T-helper 1 cell treated with Interleukin-12 subunit alpha and Interleukin-12 subunit beta and Interleukin-4 antibody, amounts not matched to agents 30 μg/mL and 1 μg/mL, for 36 hours (primary cell): Measurements from ENCODE around the gene SASH1.
A peak's percentile ranks its signal among the peaks of the same experiment; 100 is the strongest.

Source experiments
- H3K27ac Mint-ChIP-seq: one replicate; pipeline ENCODE4 v1.8.0; 2021; ENCODE audit warnings: mild to moderate bottlenecking, mixed read lengths
- H3K27me3 Mint-ChIP-seq: one replicate; pipeline ENCODE4 v1.8.0; 2021; ENCODE audit warnings: low read depth, mixed read lengths
- H3K36me3 Mint-ChIP-seq: one replicate; pipeline ENCODE4 v1.8.0; 2021; ENCODE audit warnings: low read depth, mixed read lengths
- H3K4me1 Mint-ChIP-seq: one replicate; pipeline ENCODE4 v1.8.0; 2021; ENCODE audit warnings: low read depth, mixed read lengths
- H3K4me3 Mint-ChIP-seq: one replicate; pipeline ENCODE4 v1.8.0; 2021; ENCODE audit warnings: mild to moderate bottlenecking, moderate library complexity, mixed read lengths
- H3K9me3 Mint-ChIP-seq: one replicate; pipeline ENCODE4 v1.8.0; 2021; ENCODE audit warnings: mixed read lengths

SASH1 gene

GRCh38 chr6:148451690-148452089, 109.1 kb downstream of the SASH1 start:
- Mint-ChIP-seq H3K27ac (peak overlapping the region; percentile 39), H3K27me3 (peaks cover 48% of the 10 kb centered on the region), H3K4me3 (peak overlapping the region; percentile 55), H3K9me3 (no peaks in the 10 kb centered on the region), H3K36me3 (peaks cover 3% of the 10 kb centered on the region), H3K4me1 (peaks cover 25% of the 10 kb centered on the region)

- Mint-ChIP-seq H3K36me3 (peaks cover 3% of the 10 kb centered on the region), H3K4me3 (no peak overlapping the region), H3K9me3 (no peaks in the 10 kb centered on the region), H3K27ac (no peak overlapping the region), H3K4me1 (peaks cover 25% of the 10 kb centered on the region), H3K27me3 (peaks cover 44% of the 10 kb centered on the region)
Measured at GRCh38 chr6:148452876-148453275, 110.2 kb downstream of the SASH1 start.

- H3K4me3 Mint-ChIP-seq = no peak overlapping the region
Measured at GRCh38 chr6:148453906-148454305, 111.3 kb downstream of the SASH1 start.

GRCh38 chr6:148455225-148455624, 112.6 kb downstream of the SASH1 start:
- Mint-ChIP-seq H3K27ac (no peak overlapping the region), H3K4me3 (no peak overlapping the region), H3K27me3 (peaks cover 39% of the 10 kb centered on the region), H3K9me3 (no peaks in the 10 kb centered on the region), H3K4me1 (peaks cover 17% of the 10 kb centered on the region), H3K36me3 (no peaks in the 10 kb centered on the region)

More at GRCh38 chr6:148453906-148454305, 111.3 kb downstream of the SASH1 start:
- Mint-ChIP-seq H3K9me3 (no peaks in the 10 kb centered on the region), H3K27ac (no peak overlapping the region), H3K4me1 (peaks cover 17% of the 10 kb centered on the region), H3K27me3 (peaks cover 36% of the 10 kb centered on the region), H3K36me3 (no peaks in the 10 kb centered on the region)

GRCh38 chr6:148455674-148456558, 113.3 kb downstream of the SASH1 start:
- Mint-ChIP-seq H3K36me3 (no peaks in the 10 kb centered on the region), H3K27ac (no peak overlapping the region), H3K4me3 (no peak overlapping the region), H3K27me3 (peaks cover 39% of the 10 kb centered on the region), H3K9me3 (no peaks in the 10 kb centered on the region), H3K4me1 (peaks cover 15% of the 10 kb centered on the region)

GRCh38 chr6:148457137-148457842, 114.7 kb downstream of the SASH1 start:
- Mint-ChIP-seq H3K27me3 (peaks cover 42% of the 10 kb centered on the region), H3K4me1 (peaks cover 3% of the 10 kb centered on the region), H3K4me3 (no peak overlapping the region), H3K36me3 (no peaks in the 10 kb centered on the region), H3K9me3 (no peaks in the 10 kb centered on the region), H3K27ac (no peak overlapping the region)

- H3K27ac Mint-ChIP-seq = no peak overlapping the region
- H3K9me3 Mint-ChIP-seq = no peaks in the 10 kb centered on the region
- H3K4me1 Mint-ChIP-seq = no peaks in the 10 kb centered on the region
- H3K4me3 Mint-ChIP-seq = no peak overlapping the region
- H3K36me3 Mint-ChIP-seq = no peaks in the 10 kb centered on the region
- peaks cover 47% of the 10 kb centered on the region for H3K27me3 Mint-ChIP-seq
Measured at GRCh38 chr6:148457843-148458159, 115.2 kb downstream of the SASH1 start.

- Mint-ChIP-seq H3K36me3 (no peaks in the 10 kb centered on the region), H3K9me3 (no peaks in the 10 kb centered on the region), H3K27me3 (peaks cover 50% of the 10 kb centered on the region), H3K4me1 (no peaks in the 10 kb centered on the region), H3K4me3 (no peak overlapping the region), H3K27ac (no peak overlapping the region)
Measured at GRCh38 chr6:148459238-148459637, 116.6 kb downstream of the SASH1 start.

- Mint-ChIP-seq H3K9me3 (no peaks in the 10 kb centered on the region), H3K4me1 (peaks cover 2% of the 10 kb centered on the region), H3K4me3 (no peak overlapping the region), H3K27ac (no peak overlapping the region), H3K27me3 (peaks cover 52% of the 10 kb centered on the region), H3K36me3 (no peaks in the 10 kb centered on the region)
Measured at GRCh38 chr6:148460876-148461646, 118.4 kb downstream of the SASH1 start.

GRCh38 chr6:148461986-148462577, 119.4 kb downstream of the SASH1 start:
- H3K9me3 Mint-ChIP-seq = no peaks in the 10 kb centered on the region
- no peaks in the 10 kb centered on the region for H3K36me3 Mint-ChIP-seq
- no peak overlapping the region for H3K27ac Mint-ChIP-seq
- peaks cover 2% of the 10 kb centered on the region for H3K4me1 Mint-ChIP-seq
- no peak overlapping the region for H3K4me3 Mint-ChIP-seq
- H3K27me3 Mint-ChIP-seq = peaks cover 60% of the 10 kb centered on the region

- no peak overlapping the region for H3K27ac Mint-ChIP-seq
- no peaks in the 10 kb centered on the region for H3K36me3 Mint-ChIP-seq
- peaks cover 51% of the 10 kb centered on the region for H3K27me3 Mint-ChIP-seq
- H3K4me1 Mint-ChIP-seq = peaks cover 2% of the 10 kb centered on the region
- H3K9me3 Mint-ChIP-seq = no peaks in the 10 kb centered on the region
- H3K4me3 Mint-ChIP-seq = no peak overlapping the region
Measured at GRCh38 chr6:148463671-148464070, 121.0 kb downstream of the SASH1 start.

GRCh38 chr6:148464319-148465010, 121.8 kb downstream of the SASH1 start:
- Mint-ChIP-seq H3K4me3 (no peak overlapping the region), H3K4me1 (peaks cover 2% of the 10 kb centered on the region), H3K27me3 (peaks cover 51% of the 10 kb centered on the region), H3K9me3 (no peaks in the 10 kb centered on the region), H3K36me3 (no peaks in the 10 kb centered on the region), H3K27ac (no peak overlapping the region)

GRCh38 chr6:148465011-148465335, 122.3 kb downstream of the SASH1 start:
- Mint-ChIP-seq H3K4me3 (no peak overlapping the region), H3K36me3 (no peaks in the 10 kb centered on the region), H3K9me3 (no peaks in the 10 kb centered on the region), H3K27ac (no peak overlapping the region), H3K4me1 (peaks cover 2% of the 10 kb centered on the region), H3K27me3 (peaks cover 47% of the 10 kb centered on the region)

GRCh38 chr6:148465670-148466069, 123.0 kb downstream of the SASH1 start:
- H3K27me3 Mint-ChIP-seq = peaks cover 40% of the 10 kb centered on the region
- H3K9me3 Mint-ChIP-seq = no peaks in the 10 kb centered on the region
- no peak overlapping the region for H3K4me3 Mint-ChIP-seq
- no peaks in the 10 kb centered on the region for H3K36me3 Mint-ChIP-seq
- H3K27ac Mint-ChIP-seq = no peak overlapping the region
- H3K4me1 Mint-ChIP-seq = peaks cover 2% of the 10 kb centered on the region
